Small intestine (tissue), 7 donors: Measurements from ENCODE around the gene LAMTOR5. TPM values are rescaled to one million over a fixed set of nuclear protein-coding genes. Genes with fewer than 3 reads are reported as not detected.
"Not testable (repeated sequence)": the region's sequence is repeated elsewhere in the genome, so short reads cannot be mapped to it uniquely, and the experiment has no call there.

Source experiments
- DNase-seq, 2 donors: peaks; one replicate each; pipeline versions ENCODE4 v3.0.0 to v3.0.0-alpha.2; 2013
- FAIRE-seq: peaks from 2 replicates; lab custom pipeline; 2012; peaks lifted over from hg19 to GRCh38; lab: Jason Lieb, UNC
- H3K27ac ChIP-seq, 3 donors: one replicate each; pipeline ENCODE4 v1.5.1; 2013; ENCODE audit warnings: low read length in 2 of 3, mild to moderate bottlenecking in 2 of 3, control low read depth in 1 of 3, inconsistent platforms in 1 of 3, low read depth in 1 of 3, moderate library complexity in 1 of 3
- H3K27me3 ChIP-seq, 3 donors: one replicate each; pipeline ENCODE4 v1.6.1; 2013; ENCODE audit warnings: low read length in 3 of 3, inconsistent platforms in 1 of 3; ENCODE audit not compliant: control insufficient read depth in 3 of 3, insufficient read depth in 3 of 3
- H3K36me3 ChIP-seq, 3 donors: one replicate each; pipeline ENCODE4 v1.6.1; 2013; ENCODE audit warnings: low read length in 3 of 3, inconsistent platforms in 1 of 3, low read depth in 1 of 3, mild to moderate bottlenecking in 1 of 3, moderate library complexity in 1 of 3; ENCODE audit not compliant: control insufficient read depth in 3 of 3, insufficient read depth in 2 of 3
- H3K4me1 ChIP-seq, 3 donors: one replicate each; pipeline ENCODE4 v1.6.1; 2013; ENCODE audit warnings: low read length in 2 of 3, inconsistent platforms in 1 of 3, low read depth in 1 of 3, mild to moderate bottlenecking in 1 of 3, moderate library complexity in 1 of 3; ENCODE audit not compliant: control insufficient read depth in 3 of 3, insufficient read depth in 2 of 3
- H3K4me3 ChIP-seq, 3 donors: one replicate each; pipeline ENCODE4 v1.5.1; 2013; ENCODE audit warnings: low read length in 3 of 3, control low read depth in 1 of 3, inconsistent platforms in 1 of 3, low read depth in 1 of 3, mild to moderate bottlenecking in 1 of 3, moderate library complexity in 1 of 3
- H3K9me3 ChIP-seq, 2 donors: one replicate each; pipeline ENCODE4 v1.6.1; 2013; ENCODE audit warnings: low read depth in 1 of 2, low read length in 1 of 2; ENCODE audit not compliant: control insufficient read depth in 2 of 2, insufficient read depth in 1 of 2
- WGBS, 3 donors: extraction: QIAGEN DNeasy Blood & Tissue Kit; methylation state at CpG; one replicate each; pipeline ENCODE4 v1.1.7; 2013; 5-methylcytosine and 5-hydroxymethylcytosine counted together
- polyA plus RNA-seq, 4 donors: library from polyadenylated mRNA; stranded (reverse) in 3 of 4; unstranded in 1 of 4; fragments of 200-250 nt in 3 of 4; fragments of 120-200 nt in 1 of 4; gene quantifications; one replicate each; pipeline versions ENCODE4 v1.2.1 to v1.2.3, GENCODE V29; 2013
- donor health status: healthy with polysubstance abuse.
- donor health status: control.
- donor health status: control.
- donor health status: Bipolar disorder and iron deficiency.
- donor health status: healthy.

LAMTOR5 gene
- polyA plus RNA-seq, 4 donors = 138 to 345 (median 306) TPM

DNA sequence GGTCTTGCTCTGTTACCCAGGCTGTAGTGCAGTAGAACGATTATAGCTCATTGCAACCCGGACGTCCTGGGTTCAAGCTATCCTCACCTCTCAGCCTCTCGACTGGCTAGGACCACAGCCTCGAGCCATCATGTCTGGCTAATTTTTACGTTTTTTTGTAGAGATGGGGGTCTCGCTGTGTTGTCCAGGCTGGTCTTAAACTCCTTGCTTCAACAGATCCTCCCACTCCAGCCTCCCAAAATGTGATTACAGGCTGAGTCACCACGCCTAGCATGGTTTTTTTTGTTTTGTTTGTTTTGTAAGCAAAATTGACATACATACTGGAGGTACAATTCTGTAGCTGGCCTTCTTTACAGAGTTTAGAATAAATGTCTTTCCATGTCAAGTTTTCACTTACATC is 994 bp upstream of the LAMTOR5 start:
- H3K36me3 ChIP-seq = peaks cover 3 to 13% (median 8%) of the 10 kb centered on the region in 3 donors
- H3K4me1 ChIP-seq = peaks cover 0 to 8% (median 3%) of the 10 kb centered on the region in 3 donors
- no peaks in the 10 kb centered on the region for H3K27me3 ChIP-seq
- FAIRE-seq (no peak), DNase-seq (no peak)
- 74 to 82% (median 79%) methylated on average over 8 of the region's 8 CpGs for whole genome bisulfite sequencing, 3 donors
- H3K4me3 ChIP-seq = peak overlapping the region in 1 of 3 donors; percentile 77
- no peaks in the 10 kb centered on the region for H3K9me3 ChIP-seq
- peak overlapping the region in 1 of 3 donors; percentile 91 for H3K27ac ChIP-seq

DNA sequence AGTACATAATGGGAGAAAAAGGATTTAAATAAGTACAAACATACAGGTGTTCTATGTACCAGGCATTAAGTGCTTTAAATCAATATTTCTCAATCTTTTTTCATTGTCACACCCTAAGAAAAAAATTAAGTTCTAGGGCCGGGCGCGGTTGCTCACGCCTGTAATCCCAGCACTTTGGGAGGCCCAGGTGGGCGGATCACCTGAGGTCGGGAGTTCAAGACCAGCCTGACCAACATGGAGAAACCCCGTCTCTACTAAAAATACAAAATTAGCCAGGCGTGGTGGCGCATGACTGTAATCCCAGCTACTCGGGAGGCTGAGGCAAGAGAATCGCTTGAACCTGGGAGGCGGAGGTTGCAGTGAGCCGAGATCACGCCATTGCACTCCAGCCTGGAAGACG is 1.1 kb downstream of the LAMTOR5 start:
- H3K4me3 ChIP-seq = peak overlapping the region in 2 of 3 donors; percentile 77 to 93
- WGBS, 3 donors = 11 to 60% (median 39%) methylated on average over 14 to 15 of the region's 15 CpGs
- not testable (repeated sequence) for FAIRE-seq, H3K9me3 ChIP-seq, H3K4me1 ChIP-seq, H3K27ac ChIP-seq, DNase-seq, H3K27me3 ChIP-seq
- peaks cover 6 to 22% (median 20%) of the 10 kb centered on the region in 3 donors for H3K36me3 ChIP-seq

DNA sequence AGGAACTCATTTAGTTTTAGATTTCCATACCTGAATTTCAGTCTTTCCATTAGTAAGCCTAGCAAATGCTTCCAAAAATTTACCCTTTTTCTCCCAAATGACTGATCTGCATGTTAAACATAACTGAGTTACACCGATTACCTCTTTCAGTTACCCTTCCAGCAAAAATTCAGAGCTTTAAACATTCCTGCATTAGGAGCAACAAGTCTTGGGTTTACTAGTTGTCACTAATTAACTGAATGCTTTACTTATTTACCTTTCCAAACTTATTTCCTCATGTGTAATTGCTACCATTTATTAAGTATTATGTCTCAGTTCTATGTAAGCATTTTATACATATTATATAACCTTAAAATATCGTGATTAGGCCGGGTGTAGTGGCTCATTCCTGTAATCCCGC is 3.1 kb downstream of the LAMTOR5 start:
- Histone ChIP-seq H3K4me1 (peaks cover 0 to 8% (median 3%) of the 10 kb centered on the region in 3 donors), H3K27ac (no peak overlapping the region), H3K36me3 (peaks cover 8 to 29% (median 24%) of the 10 kb centered on the region in 3 donors), H3K27me3 (no peaks in the 10 kb centered on the region), H3K4me3 (no peak overlapping the region), H3K9me3 (no peaks in the 10 kb centered on the region)
- no peak for DNase-seq
- FAIRE-seq = no peak
- WGBS, 3 donors = 72 to 89% (median 80%) methylated on average over 4 of the region's 4 CpGs

DNA sequence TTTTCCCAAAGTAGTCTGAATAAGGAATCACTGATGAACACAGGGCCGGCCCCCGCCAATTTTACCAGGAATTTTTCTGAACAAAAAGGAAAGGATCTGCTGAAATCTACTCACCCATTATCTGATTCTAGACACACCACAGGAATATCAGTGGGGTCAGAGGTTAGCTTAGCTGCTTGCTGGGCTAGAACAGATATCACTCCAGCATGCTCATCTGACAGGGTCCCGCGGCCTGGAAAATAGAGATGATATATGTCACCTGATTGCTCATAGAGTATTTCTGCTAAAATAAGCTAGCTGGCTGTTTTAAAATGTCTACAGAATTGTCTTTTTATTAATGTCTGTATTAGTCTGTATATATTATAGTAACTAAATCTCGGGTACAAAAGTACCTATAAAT is 3.7 kb downstream of the LAMTOR5 start:
- peaks cover 0 to 6% (median 3%) of the 10 kb centered on the region in 3 donors for H3K4me1 ChIP-seq
- H3K9me3 ChIP-seq = no peaks in the 10 kb centered on the region
- FAIRE-seq (no peak), DNase-seq (no peak)
- H3K27me3 ChIP-seq = no peaks in the 10 kb centered on the region
- H3K36me3 ChIP-seq = peaks cover 8 to 30% (median 24%) of the 10 kb centered on the region in 3 donors
- WGBS, 3 donors = 93 to 96% (median 93%) methylated on average over 5 of the region's 5 CpGs
- no peak overlapping the region for H3K27ac ChIP-seq
- H3K4me3 ChIP-seq = no peak overlapping the region

DNA sequence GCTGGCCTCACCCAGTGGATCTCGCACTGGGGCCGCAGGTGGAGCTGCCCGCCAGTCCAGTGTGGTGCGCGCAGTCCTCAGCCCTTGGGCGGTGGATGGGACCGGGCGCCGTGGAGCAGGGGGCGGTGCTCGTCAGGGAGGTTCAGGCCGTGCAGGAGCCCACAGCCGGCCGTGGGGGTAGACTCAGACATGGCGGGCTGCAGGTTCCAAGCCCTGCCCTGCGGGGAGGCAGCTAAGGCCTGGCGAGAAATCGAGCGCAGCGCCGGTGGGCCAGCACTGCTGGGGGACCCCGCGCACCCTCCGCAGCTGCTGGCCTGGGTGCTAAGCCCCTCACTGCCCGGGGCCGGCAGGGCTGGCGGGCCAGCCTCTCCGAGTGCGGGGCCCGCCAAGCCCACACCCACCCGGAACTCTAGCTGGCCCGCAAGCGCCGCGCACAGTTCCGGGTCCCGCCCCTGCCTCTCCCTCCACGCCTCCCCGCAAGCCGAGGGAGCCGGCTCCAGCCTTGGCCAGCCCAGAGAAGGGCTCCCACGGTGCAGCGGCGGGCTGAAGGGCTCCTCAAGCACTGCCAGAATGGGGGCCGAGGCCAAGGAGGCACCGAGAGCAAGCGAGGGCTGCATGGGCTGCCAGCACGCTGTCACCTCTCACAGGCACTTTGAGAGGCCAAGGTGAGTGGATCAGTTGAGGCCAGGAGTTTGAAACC is 11.1 kb downstream of the LAMTOR5 start:
- peaks cover 2 to 29% (median 2%) of the 10 kb centered on the region in 3 donors for H3K36me3 ChIP-seq
- not testable (repeated sequence) for H3K27me3 ChIP-seq, H3K27ac ChIP-seq, FAIRE-seq, DNase-seq, H3K9me3 ChIP-seq, H3K4me3 ChIP-seq
- WGBS, 3 donors = 96 to 97% (median 97%) methylated on average over 39 to 48 of the region's 48 CpGs
- H3K4me1 ChIP-seq = peaks cover 0 to 20% (median 0%) of the 10 kb centered on the region in 3 donors

DNA sequence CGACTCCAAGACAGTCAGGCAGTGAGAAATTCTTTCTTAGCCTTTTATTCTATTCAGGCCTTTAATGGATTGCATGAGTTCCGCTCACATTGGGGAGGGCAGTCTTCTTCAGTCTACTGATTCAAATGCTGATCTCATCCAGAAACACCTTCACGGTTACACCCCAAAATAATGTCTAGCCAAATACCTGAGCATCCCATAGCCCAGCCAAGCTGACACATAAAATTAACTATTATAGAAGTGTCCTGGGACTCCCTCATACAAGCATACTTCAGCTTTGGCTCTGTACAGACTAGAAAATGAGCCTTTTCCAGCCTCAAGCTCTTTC is 13.0 kb downstream of the LAMTOR5 start:
- WGBS, 3 donors = 90 to 95% (median 93%) methylated on average over 3 of the region's 3 CpGs
- Histone ChIP-seq H3K36me3 (peaks cover 0 to 20% (median 0%) of the 10 kb centered on the region in 3 donors), H3K9me3 (no peaks in the 10 kb centered on the region), H3K27me3 (no peaks in the 10 kb centered on the region), H3K4me3 (no peak overlapping the region), H3K4me1 (peaks cover 0 to 30% (median 0%) of the 10 kb centered on the region in 3 donors), H3K27ac (peak overlapping the region; percentile 30 to 87 (median 32))
- FAIRE-seq = no peak
- DNase-seq = no peak

DNA sequence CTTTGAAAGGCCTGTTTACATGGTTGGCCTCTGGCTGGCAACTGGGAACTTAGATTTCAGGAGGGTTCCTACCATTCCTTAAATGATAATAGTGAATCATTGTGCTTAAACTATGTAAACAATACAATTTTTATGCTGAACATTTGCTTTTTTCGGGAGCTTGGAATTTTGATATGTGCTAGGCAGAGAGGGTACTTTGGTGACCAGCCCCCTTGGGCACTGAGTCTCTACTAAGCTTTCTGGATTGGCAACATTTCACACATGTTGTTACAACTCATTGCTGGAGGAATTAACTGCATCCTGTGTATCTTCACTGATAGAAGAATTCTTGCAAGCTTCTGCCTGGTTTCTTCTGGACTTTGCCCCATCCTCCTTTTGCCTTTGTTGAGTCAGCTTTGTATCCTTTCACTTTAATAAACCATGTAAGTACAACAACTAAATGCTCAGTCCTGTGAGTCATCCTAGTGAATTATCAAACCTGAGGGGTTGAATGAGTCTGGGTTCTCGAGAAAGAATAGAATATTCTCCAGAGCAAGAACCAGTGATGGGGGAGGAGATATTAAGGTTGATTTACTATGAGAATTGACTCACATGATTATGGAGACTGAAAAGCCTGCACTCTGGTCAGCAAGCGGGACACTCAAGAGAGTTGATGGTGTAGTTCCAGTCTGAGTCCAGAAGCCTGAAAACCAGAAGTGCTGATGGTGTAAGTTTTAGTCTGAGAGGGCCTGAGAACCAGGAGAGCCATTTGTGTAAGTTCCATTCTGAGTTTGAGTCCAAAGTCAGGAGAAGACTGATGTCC is 13.6 kb downstream of the LAMTOR5 start:
- FAIRE-seq = no peak
- 47 to 67% (median 52%) methylated on average over 3 of the region's 3 CpGs for WGBS, 3 donors

DNA sequence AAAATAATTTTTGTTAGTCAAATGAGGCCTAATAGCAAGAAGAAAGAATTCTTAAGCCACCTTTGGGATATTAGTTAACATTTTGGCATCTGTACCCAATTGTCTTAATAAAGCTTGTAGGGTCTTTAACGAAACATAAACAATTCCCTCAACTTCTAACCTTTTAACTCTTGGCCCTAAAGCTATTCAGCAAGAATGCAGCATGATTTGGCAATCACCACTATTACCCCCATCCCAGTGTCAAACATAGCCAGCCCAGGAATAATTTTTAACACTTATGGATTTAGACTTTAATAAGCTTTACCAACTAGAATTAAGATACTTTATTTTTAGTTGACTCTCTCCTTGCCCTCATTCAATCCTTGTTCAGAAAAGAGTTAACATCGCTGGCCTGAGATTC is 14.2 kb downstream of the LAMTOR5 start:
- Histone ChIP-seq H3K9me3 (no peaks in the 10 kb centered on the region), H3K27me3 (no peaks in the 10 kb centered on the region), H3K36me3 (peaks cover 0 to 22% (median 0%) of the 10 kb centered on the region in 3 donors), H3K4me1 (peaks cover 0 to 31% (median 0%) of the 10 kb centered on the region in 3 donors), H3K4me3 (no peak overlapping the region), H3K27ac (peak overlapping the region in 1 of 3 donors; percentile 87)
- 74 to 81% (median 76%) methylated on average over 2 of the region's 2 CpGs for WGBS, 3 donors
- DNase-seq = no peak
- FAIRE-seq = no peak

More for the DNA sequence above, 13.6 kb downstream of the LAMTOR5 start:
- Histone ChIP-seq H3K9me3 (no peaks in the 10 kb centered on the region), H3K27ac (peak overlapping the region; percentile 30 to 87 (median 32)), H3K36me3 (peaks cover 0 to 21% (median 0%) of the 10 kb centered on the region in 3 donors), H3K27me3 (no peaks in the 10 kb centered on the region), H3K4me3 (no peak overlapping the region), H3K4me1 (peaks cover 0 to 31% (median 0%) of the 10 kb centered on the region in 3 donors)
- peak; percentile 91 to 95 for DNase-seq
